Pericardium fibroblast (primary cell): ENCODE data around the gene ZFYVE19. TPM values are rescaled to one million over a fixed set of nuclear protein-coding genes. Genes with fewer than 3 reads are reported as not detected.

Experiments used
- total RNA-seq: library from RNA; depleted of rRNA; stranded (reverse); fragments of >200 nt; gene quantifications from 2 replicates; pipeline ENCODE4 v1.2.3, GENCODE V29; 2015

The ZFYVE19 gene, protein sequence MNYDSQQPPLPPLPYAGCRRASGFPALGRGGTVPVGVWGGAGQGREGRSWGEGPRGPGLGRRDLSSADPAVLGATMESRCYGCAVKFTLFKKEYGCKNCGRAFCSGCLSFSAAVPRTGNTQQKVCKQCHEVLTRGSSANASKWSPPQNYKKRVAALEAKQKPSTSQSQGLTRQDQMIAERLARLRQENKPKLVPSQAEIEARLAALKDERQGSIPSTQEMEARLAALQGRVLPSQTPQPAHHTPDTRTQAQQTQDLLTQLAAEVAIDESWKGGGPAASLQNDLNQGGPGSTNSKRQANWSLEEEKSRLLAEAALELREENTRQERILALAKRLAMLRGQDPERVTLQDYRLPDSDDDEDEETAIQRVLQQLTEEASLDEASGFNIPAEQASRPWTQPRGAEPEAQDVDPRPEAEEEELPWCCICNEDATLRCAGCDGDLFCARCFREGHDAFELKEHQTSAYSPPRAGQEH
- 16.0 and 25.7 TPM in 2 replicates for total RNA-seq

DNA sequence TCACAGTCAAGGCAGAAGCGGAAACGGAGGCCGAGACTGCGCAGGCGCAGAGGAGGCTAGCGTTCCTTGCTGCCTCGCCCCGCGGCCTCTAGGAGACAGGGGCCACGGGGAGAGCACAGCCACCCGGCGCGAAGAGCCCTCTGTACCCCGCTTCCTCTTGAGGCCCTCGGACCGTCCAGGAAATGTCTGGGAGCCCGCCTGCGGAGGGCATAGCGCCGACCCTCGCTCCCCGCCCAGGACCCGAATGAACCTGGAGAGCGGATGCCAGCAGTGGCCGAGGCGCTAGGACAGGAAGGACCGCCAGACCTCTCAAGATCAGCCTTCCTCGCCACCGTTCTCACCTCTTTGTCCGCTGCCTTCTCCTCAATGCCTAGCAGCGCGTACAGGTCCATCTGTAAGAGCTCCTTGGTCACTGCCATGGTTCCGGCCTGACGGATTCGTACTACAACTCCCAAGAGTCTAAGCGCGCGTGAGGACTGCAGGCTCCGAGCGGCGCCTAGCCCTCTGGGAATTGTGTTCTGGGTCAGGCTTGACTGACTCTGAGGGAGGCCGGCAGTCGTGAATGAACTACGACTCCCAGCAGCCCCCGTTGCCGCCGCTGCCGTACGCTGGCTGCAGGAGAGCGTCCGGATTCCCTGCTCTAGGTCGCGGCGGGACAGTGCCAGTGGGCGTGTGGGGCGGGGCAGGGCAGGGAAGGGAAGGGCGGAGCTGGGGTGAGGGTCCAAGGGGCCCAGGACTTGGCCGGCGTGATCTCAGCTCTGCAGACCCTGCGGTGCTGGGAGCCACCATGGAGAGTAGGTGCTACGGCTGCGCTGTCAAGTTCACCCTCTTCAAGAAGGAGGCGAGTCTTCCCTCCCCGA lies at the start of gene ZFYVE19, which contains the start of gene DNAJC17:
Gene ZFYVE19 (plus strand): TSS at position 62 of the 860 bp plus-strand sequence. CDS start 501 bp downstream, at position 563.
Gene DNAJC17 (minus strand): TSS at position 446 of the 860 bp plus-strand sequence. CDS start 27 bp downstream, at position 419.

DNA sequence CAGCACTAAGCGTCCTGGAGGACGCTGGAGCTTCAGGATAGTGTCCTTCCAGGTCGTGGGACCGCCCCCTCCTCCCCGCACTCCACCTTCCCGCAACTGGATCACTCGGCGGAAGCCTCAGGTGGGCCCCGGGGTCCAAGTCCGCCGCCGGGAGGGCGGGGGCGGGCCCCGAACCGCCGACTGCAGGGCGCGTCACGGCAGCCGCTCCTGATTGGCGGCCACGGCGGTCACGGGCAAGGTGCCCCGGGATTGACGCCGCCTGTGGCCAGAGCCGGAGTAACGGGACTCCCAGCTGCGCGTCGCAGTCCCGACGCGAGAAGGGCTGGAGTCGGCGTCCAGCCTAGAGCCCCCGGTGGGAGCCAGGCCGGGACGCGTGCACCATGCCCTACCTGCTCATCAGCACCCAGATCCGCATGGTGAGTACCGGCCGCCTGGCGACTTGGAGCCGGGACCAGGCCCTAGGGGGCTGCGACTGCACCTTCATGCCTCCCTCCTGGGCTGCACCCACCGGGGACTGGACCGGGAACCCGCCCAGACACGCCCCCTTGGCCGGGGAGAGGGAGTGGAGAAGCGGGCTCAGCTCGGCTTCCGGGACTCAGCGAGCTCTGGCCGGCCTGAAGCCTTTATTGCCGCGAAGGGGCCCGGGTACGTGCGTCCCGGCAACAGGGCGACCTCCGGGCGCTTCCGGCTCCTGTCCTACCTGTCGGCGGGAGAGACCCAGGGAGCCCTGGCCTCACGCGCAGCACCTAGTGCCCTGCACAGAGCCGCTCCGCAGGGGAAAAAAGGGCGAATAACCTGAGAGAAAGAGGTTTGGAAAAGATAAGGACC lies 42.9 kb upstream of the ZFYVE19 start, which contains the start of gene GCHFR:
Gene GCHFR (plus strand): TSS at position 268 of the 828 bp plus-strand sequence. CDS start 113 bp downstream, at position 381.

DNA sequence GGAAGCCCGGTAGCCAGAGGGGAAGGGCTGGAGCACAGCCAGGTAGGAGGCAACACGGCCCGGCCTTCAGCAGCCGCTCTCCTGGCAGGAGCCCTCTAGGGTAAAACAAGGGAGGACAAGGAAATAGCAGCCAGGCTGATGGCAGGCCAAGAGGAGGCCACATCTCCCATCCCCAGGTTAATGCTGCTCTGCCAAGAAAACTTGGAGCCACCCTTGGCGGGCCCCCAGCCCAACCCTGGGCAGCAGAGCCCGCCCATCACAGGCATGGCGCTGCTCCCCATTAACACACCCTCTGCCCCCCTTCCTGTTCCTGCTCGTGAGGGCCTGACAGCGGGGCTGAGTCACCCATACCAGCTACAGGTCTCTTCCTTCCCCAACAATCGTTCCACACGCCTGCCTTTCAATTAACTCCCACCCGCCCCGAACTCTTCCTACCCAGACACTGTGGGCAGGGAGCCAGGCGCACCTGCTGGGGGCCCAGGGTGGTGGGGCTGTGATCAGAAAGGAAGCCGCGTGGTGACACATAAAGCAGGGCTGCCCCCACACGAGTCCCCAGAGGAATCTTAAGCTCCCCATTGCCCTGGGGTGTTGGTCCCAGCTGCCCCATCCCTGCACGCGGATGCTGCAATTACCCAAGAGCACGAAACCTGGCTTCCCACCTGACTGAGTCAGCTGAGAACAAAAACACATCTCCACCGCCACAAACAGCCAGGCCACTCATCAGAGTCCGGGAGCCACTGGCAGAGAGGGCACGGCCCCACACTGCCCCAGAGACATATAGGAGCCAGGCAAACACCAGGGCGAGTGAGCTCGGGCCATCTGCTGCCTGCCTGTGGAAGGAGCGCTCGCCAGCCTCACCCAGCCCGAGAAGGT lies 37.4 kb upstream of the ZFYVE19 start, which contains the start of gene C15orf62:
Gene C15orf62 (plus strand): TSS at position 707 of the 873 bp plus-strand sequence. CDS start 516 bp downstream, outside the sequence.

DNA sequence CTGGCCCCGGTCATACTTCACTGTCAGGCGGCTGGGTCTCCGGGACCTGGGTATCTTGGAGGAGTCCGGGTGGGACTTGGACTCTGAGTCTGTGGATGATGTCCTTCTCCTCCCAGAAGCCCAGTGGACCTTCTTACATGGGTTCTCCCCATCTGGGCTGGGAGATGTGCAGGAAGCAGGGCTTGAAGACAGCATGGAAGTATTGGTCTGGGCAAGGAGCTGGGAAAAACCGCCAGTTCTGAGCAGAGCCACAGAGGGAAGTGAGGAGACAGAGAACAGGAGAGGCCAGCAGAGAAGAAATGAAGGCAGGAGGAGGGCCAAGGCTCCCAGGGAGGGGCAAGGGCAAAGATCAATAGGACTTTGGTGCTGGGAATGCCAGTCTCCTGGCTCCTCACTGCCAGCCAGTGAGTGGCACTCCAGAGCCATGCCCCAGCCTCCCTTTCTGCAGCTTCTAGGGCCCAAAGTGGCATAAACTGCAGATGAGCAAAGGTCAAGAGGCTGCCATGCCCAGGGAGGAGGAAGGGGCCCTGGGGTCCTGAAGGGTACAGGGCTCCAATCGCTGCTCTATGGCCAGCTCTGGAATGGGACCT lies 21.7 kb downstream of the ZFYVE19 start, which contains the start of gene PPP1R14D:
Gene PPP1R14D (minus strand): TSS at position 262 of the 590 bp plus-strand sequence. CDS start 67 bp downstream, at position 195.

DNA sequence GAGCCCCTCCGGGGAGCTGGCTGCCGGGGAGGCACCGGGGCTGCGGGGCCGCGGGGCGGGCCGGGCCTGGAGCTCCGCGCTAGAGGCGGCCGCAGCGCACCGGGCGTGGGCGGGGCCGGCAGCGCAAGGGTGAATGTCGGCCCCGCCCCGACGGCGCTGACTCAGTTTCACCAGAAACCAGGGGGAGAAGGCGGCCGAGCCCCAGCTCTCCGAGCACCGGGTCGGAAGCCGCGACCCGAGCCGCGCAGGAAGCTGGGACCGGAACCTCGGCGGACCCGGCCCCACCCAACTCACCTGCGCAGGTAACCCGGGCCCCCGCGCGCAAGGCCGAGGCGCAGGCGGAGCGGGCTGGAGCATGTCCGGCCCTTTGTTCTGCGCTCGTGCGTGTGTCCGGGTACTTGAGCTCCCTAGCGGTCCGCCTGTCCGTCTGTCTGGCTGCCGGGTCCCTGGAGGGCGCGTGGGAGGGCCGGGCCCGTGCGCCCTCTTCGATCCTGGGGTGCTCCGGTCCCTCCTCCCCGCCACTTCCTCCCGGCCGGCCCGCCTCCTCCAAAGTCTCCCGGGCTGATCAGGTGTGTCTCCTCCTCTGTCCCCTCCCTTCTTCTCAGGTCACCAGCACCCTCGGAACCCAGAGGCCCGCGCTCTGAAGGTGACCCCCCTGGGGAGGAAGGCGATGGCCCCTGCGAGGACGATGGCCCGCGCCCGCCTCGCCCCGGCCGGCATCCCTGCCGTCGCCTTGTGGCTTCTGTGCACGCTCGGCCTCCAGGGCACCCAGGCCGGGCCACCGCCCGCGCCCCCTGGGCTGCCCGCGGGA lies 37.2 kb downstream of the ZFYVE19 start, which contains the start of gene SPINT1:
Gene SPINT1 (plus strand): TSS at position 164 of the 811 bp plus-strand sequence. CDS start 507 bp downstream, at position 671.

Other genes starting within 250 kb of the ZFYVE19 start
- gene CCDC32, start 242.0 kb upstream of the ZFYVE19 start, total RNA-seq: 15.7 and 17.2 TPM in 2 replicates
- 6.1 and 8.5 TPM in 2 replicates for gene RPUSD2, start 237.8 kb upstream of the ZFYVE19 start, total RNA-seq
- gene KNL1, start 212.8 kb upstream of the ZFYVE19 start, total RNA-seq: 1.5 and 2.3 TPM in 2 replicates
- gene RAD51, start 111.9 kb upstream of the ZFYVE19 start, total RNA-seq: 1.2 and 5.6 TPM in 2 replicates
- gene RMDN3, start 51.8 kb upstream of the ZFYVE19 start, total RNA-seq: 21.8 and 28.2 TPM in 2 replicates
- 26.3 and 32.4 TPM in 2 replicates for gene GCHFR, start 43.0 kb upstream of the ZFYVE19 start, total RNA-seq
- gene C15orf62, start 37.1 kb upstream of the ZFYVE19 start, total RNA-seq: 0.34 TPM in 1 of 2 replicates, not detected in the other
- gene DNAJC17, start 384 bp downstream of the ZFYVE19 start, total RNA-seq: 18.1 and 24.5 TPM in 2 replicates
- gene PPP1R14D, start 21.6 kb downstream of the ZFYVE19 start, total RNA-seq: not detected in 2 replicates
- 0.09 and 0.58 TPM in 2 replicates for gene SPINT1, start 37.0 kb downstream of the ZFYVE19 start, total RNA-seq
- not detected in 2 replicates for gene RHOV, start 67.1 kb downstream of the ZFYVE19 start, total RNA-seq
- gene VPS18, start 87.4 kb downstream of the ZFYVE19 start, total RNA-seq: 26.6 and 30.7 TPM in 2 replicates
- 0.26 TPM in 1 of 2 replicates, not detected in the other for gene DLL4, start 122.3 kb downstream of the ZFYVE19 start, total RNA-seq
- gene CHAC1, start 146.4 kb downstream of the ZFYVE19 start, total RNA-seq: 33.9 and 60.4 TPM in 2 replicates